GM12865 (cell line): ENCODE results near the gene CSMD2.

ENCODE experiments used
- DNase-seq: peaks from one replicate; pipeline ENCODE4 v3.0.0; 2010; ENCODE audit warnings: low read depth
- H3K4me3 ChIP-seq: 2 replicates; pipeline ENCODE4 v1.5.1; 2011; ENCODE audit warnings: mild to moderate bottlenecking, low read depth, low read length, control low read depth
- TF ChIP-seq, protein P1 (sequence below): IDR thresholded peaks from 2 replicates; pipeline ENCODE4 v1.5.1; 2011; ENCODE audit warnings: low read length, control low read depth, low read depth, inconsistent platforms; ENCODE audit not compliant: insufficient read depth; ENCODE audit errors: missing control alignments

Gene CSMD2

DNA sequence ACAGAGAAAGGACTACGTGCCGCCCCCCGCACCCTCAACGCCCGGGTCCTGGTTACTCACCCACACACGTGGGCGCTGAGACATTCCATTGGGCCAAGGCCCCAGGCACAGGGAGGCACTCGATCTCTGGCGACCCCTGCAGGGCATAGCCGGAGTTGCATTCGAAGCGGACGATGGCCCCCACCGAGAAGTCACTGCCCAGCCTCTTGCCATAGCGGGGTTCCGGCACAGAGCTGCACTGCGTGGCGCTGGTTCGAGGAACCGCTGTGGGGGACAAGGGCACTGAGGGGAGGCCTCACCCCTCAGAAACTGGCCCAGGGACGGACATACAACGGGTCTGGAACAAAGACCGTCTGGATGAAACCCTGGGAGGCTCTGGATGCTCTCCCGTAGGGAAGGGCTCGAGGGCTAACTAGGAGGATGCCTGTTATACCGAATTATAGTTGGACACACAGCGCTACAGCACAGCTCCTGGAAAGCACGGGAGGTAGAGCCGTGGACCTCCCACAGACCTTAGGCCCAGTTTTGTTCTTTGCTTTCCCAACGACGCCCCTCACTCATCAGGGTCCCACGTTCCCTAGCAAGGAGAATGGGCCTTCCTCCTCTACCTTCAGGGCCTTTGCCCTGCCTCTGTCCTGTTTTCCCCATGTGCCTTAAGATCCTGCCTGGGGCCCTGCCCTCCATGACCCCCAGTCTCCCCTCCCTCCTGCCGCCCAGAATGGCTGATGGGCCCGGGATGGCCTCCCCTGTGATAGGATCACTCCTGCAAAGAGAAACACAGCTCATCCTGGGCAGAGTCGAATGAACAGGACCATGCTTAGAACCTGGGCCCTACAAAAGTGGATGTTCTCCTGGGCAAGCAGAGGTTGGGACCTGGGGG is 539.8 kb downstream of the CSMD2 start:
- TF ChIP-seq, protein P1, sequence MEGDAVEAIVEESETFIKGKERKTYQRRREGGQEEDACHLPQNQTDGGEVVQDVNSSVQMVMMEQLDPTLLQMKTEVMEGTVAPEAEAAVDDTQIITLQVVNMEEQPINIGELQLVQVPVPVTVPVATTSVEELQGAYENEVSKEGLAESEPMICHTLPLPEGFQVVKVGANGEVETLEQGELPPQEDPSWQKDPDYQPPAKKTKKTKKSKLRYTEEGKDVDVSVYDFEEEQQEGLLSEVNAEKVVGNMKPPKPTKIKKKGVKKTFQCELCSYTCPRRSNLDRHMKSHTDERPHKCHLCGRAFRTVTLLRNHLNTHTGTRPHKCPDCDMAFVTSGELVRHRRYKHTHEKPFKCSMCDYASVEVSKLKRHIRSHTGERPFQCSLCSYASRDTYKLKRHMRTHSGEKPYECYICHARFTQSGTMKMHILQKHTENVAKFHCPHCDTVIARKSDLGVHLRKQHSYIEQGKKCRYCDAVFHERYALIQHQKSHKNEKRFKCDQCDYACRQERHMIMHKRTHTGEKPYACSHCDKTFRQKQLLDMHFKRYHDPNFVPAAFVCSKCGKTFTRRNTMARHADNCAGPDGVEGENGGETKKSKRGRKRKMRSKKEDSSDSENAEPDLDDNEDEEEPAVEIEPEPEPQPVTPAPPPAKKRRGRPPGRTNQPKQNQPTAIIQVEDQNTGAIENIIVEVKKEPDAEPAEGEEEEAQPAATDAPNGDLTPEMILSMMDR = peak; percentile 51
- DNase-seq = no peak
- H3K4me3 ChIP-seq = no peak overlapping the region

DNA sequence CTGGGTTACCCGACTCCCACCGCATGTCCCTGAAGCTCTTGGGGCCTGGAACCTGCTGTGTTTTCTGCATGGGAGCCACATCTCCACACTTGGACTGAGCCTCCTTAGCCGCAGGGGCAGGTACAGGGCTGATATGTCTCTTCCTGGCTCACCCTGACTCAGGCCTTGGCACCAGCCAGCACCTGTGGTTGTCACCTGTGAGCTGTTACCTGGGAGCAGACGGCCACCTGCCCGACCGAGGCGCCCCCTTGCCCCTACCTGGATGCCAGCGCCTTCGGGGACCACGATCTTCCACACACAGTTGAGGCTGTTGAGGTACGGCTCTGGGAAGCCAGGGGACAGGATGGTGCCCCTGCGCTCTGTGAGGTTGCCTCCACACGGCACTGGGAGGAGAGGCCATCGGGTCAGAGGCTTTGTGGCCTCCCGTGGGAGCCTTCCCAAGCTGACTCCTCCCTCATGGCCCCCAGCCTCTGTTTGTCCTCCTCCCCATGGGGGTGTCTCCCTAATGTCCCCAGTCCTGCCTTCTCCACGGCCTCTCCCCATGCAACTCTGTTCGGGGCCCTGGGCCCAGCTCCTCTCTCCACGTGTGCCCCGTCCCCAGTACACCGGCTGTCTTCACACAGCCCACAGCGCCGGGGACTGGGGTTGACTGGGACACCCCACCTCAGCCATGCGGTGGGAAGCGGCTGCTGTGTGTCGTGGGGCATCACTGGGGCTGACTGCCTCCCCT is 540.6 kb downstream of the CSMD2 start:
- no peak for DNase-seq
- TF ChIP-seq, protein P1 = no peak
- no peak overlapping the region for H3K4me3 ChIP-seq

DNA sequence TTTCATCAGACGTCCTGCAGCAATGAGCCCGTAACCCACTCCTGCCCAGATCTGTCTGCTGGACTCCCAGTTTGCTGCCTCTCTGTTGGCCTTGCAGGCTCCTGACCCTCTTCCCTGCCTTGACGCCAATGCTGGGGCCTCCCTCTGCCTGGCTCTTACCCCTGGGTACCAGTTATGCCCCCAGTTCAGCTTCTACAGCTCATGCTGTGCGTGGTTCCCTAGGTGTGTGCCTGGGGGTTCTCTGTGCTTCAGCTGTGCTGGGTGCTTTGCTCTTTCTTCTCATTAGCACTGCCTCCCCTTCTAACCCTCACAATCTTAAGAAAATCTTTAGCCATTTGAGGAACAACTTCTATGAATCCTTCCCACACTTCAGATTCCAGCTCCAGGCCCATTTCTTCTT is 541.2 kb downstream of the CSMD2 start:
- TF ChIP-seq, protein P1 = no peak
- no peak overlapping the region for H3K4me3 ChIP-seq
- DNase-seq = no peak

DNA sequence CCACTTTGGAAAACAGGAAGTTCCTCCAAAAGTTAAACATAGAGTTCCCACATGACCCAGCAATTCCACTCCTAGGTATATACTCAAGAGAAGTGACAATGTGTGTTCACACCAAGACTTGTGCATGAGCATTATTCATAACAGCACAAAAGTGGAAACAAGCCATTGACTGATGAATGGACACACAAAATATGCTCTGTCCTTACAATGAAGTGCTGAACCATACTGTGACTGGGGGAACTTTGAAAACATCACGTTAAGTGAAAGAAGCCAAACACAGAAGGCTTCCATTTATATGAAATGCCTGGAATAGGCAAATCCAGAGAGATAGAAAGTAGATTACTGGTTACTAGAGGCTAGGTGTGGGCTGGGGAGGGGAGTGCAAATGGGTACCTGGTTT is 542.3 kb downstream of the CSMD2 start:
- no peak overlapping the region for H3K4me3 ChIP-seq
- TF ChIP-seq, protein P1 = no peak
- DNase-seq = no peak

DNA sequence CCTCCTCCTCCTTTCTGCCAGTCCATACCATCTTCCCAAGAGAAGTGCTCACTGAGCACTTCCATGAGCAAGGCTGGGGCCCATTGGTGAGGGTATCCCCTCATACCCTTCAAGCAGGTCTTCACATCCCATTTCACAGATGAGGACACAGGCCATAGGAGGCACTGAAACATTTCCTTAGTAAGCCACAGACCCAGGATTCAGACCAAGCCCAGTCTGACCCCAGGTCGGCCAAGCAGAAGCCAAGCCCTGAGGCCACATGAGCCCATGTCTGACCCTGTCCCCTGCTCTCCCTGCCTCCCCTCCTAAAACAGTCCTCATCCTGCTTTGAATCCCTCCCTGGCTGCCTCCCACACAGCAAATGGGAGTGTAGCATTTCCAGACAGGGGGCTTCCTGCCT is 546.4 kb downstream of the CSMD2 start:
- TF ChIP-seq, protein P1 = no peak
- no peak overlapping the region for H3K4me3 ChIP-seq
- no peak for DNase-seq

DNA sequence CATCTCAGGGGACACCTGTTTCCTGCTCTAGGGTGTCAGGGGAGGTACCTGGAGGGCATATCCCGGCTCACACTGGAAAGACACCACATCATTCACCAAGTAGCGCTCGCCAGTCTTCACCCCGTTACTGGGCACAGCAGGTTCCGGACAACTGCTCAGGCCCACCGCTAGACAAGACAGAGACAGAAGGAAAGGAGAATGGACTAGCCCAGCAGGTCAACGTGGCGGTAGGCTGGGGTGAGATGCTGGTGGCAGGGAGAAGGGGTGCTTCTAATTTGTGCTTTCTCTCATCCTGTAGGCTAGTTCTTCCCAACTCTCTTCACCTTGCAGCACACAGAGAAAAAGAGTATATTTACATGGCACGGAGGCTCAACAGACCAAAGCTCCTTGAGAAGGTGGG is 547.6 kb downstream of the CSMD2 start:
- TF ChIP-seq, protein P1 = no peak
- no peak overlapping the region for H3K4me3 ChIP-seq
- DNase-seq = no peak
